GM18873 (cell line): Measurements from ENCODE around the gene SH3GL3.

ENCODE experiments used
- ATAC-seq: cut with Tn5 transposase; IDR thresholded peaks from one replicate; pipeline ENCODE4 v1.9.1; 2021; ENCODE audit warnings: mild to moderate bottlenecking, moderate library complexity, moderate number of reproducible peaks; ENCODE audit not compliant: unreplicated experiment, low FRiP score

SH3GL3 gene

DNA sequence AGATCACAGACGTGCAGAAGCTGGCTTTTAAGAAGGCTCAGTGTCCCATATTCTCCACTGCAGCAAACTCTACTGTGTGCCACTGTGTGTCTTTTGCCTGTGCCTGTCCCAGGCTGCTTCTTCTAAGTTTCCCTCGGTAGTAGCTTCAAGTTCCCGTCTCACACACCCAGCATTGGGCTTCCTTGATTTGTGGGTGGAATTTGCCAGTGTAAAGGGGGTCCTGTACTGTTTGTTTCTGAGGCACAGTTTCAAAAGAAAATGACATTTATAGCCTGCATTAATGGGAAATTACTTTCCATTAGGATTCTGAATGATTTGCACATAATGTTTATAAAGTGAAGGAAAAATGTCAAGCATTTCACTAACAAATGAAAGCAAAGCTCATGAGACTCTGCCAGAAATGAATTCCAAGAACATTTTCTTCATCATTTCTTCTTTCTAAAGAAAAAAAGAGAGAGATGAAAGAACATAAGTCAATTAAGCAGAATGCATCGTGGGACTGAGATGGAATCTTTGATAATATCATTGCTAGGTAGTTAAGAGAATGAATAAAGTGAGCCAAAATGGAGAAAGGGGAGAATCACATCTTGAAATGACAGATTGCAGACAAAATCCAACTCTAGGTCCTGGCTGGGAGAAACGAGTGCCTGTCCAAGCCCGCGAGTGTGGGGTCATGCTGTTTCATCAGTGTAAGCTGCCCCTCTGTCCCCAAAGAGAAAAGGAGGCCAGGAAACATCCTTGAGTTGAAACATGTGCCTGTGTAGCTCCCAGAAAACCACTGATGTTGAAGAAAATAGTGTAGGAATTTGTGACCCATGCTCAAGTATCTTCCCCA, 158.2 kb downstream of the SH3GL3 start:
- no peak for ATAC-seq

DNA sequence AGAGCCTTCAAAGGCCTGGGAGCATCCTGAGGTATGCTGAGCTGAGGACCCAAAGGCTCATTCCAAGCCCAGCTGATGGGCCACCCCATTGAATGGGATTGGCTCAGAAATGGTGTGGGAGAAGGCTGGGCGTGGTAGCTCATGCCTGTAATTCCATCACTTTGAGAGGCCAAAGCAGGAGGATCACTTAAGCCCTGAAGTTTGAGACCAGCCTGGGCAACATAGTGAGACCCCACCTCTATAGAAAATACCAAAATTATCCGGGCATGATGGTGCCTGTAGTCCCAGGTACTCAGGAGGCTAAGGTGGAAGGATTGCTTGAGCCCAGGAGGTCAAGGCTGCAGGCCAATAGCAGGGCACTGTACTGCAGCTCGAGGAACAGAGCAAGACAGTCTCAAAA, 163.0 kb downstream of the SH3GL3 start:
- ATAC-seq = no peak

DNA sequence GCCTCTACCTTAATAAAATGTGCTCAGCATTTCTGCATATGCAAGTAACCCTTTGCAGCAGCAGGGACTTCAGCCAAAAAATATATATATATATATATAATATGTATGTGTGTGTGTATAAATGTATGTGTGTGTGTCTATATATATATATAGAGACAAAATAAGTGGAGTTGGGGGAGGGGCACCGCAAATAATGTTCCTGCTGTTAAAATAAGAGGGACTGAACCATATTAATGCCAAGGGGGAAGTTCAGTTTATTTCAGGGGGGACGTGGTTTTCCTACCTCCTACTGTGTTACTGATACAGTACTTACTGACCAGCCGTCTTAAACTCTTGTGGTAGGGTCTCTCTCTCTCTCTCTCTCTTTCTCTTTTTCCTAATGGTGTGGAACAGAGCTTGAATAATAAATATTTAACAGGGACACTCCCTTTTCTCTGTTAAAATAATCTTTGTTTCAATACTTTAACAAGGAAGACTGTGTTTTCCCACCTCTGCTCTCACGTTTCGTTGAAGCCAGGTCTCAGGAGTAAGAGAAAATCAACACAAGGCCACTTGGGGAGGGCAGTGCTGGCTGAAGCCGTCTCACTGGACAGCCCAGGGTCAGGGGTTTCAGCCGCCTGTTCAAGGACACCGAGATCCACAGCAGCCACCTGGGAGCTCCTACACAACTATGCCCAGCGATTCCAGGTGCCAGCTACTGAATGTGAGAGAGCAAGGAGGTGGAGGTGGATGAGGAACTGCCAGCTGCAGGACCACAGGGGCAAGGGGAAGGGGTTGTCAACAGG, 164.0 kb downstream of the SH3GL3 start:
- no peak for ATAC-seq

DNA sequence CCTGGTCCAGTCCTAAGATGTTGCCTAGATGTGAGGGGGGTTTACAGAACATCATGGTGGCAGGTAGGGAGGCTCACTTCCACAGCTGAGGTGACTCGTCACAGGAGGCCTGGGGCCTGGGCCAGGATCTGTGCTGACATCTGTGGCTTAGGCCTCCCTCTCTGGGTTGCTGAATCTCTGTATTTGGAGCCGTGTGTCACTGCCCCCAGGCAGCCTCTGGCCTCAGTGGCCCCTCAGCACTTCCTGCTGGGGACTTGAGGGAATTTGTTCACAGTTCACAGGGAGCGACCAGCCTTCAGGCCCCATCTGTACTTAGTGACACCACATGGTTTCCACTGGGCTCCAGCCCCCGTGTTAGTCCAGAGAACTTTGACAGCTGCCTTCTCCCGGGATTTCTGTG, 165.1 kb downstream of the SH3GL3 start:
- ATAC-seq = no peak

DNA sequence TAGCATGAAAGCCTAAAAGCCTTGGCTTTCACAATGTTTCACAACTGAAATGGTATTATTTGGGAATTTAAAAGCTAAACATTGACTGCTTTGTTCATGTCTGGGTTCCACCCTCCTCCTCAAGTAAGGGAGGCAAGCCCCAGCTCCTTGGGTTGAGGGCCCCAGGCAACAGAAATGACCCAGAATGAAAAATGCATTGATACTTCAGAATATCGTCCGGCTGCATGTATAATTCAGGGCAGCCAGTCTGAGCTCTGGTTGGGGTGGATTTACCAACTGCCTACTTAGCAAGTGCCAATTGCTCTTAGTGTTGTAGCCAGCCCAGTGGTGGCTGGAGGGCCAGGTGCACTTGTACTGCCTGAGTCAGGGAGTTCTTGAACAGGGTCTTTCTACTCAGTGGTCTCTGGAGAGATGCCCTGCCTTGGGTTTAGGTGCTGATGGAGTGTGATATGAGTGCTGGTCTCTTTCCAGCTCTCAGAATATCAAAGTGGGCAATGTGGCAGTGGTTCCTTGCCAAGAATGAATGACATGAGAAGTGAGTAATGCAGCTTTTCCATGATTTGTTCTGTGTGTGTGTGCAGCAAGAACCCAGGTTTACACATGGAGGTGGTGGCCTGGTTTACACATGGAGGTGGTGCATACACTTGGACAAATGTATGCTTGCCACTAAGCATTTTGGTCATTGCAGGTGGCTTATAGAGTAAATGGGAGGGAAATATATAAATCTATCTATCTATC, 165.9 kb downstream of the SH3GL3 start:
- no peak for ATAC-seq

DNA sequence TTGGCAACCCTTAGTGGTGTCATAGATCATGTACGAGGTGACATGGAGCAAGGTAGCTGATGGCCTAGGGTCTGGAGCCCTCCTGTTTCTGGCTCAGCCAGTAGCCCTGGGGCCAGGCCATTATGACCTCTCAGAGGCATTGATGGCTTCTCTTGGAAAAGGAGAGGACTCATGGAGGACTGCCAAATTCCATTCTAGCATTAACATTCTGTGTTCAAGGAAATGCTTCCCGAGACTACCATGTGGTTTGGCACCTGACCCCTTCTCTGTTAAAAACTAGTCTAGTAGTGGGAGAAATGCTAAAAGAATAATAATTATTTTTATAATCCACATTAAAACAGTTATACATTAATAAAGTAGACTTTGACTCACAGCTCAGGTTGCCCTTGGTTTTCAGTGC, 166.6 kb downstream of the SH3GL3 start:
- ATAC-seq = no peak

DNA sequence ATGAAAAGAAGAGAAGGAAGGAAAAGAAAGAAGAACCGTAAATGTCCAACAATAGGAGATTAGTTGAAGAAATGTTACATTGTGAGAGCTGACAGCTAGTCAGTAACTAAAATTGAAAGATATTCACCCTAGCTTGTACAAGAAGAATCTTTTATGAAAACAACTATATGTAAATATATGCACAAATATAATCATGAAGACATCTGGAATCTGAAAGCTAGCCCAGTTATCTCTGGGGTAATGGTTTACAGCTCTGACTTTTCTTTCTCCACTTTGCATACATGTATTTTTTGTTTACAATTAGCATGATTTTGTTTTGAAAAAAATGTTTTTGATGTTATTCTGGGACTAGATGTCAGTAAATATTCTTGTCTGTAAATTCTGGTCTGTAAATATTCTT, 169.7 kb downstream of the SH3GL3 start:
- ATAC-seq = no peak

DNA sequence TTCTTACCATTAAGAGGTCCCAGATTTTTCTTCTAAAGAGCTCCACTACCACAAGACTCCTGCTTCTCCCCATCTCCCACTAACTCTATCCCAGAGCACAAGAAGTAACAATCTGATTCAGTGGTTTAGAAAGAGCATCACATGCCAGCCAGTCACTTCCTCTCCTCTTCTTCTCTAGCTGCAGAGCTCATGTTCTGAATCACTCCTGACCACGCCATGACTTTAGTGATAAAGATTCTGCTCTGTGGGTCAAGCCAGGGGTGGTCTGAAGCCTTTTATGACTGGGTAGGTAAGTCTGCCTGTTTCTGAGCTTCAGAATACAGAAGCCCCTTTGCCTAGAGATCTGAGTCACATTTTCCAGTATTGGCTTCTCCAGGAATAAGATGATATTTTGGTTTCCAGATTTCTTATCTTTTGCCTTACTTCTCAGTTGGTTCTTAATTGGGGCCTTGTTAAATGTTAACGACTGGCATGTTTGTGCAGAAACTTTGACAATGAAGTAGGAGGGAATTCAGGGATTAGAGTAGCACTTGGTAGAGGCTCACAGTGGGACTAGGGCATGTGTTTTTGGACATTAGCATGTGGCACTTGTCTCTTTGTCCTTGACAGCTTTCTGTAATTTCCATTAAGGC, 179.1 kb downstream of the SH3GL3 start:
- ATAC-seq = no peak

DNA sequence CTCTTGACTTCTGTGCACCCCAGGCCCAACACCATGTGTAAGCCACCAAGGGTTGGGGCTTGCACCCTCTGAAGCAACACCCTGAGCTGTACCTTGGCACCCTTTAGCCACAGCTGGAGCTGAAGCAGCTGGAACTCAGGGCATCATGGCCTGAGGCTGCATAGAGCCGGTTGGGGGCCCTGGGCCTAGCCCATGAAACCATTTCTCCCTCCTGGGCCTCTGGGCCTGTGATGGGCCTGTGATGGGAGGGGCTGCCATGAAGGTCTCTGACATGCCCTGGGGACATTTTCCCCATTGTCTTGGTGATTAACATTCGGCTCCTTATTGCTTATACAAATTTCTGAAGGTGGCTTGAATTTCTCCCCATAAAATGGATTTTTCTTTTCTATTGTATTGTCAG, 184.4 kb downstream of the SH3GL3 start:
- ATAC-seq = no peak

DNA sequence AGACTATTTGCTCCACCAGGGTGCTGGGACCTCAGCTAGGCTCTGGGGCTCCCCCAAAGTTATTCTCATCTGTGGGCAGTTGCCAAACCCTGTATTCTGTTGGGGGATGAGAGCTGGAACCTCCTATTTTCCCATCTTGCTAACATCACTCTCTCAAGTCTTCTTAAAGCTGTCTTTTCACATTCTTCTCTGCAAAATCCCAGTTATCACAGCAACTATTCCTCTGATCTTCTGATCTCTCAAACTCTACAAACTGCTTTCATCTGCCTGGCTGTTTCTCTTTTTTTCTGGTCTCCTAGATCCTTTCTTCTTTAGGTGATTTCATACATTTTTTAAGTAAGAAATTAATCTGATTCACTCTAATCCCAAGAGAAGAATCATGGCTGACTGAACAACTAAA, 196.1 kb downstream of the SH3GL3 start:
- ATAC-seq = no peak

DNA sequence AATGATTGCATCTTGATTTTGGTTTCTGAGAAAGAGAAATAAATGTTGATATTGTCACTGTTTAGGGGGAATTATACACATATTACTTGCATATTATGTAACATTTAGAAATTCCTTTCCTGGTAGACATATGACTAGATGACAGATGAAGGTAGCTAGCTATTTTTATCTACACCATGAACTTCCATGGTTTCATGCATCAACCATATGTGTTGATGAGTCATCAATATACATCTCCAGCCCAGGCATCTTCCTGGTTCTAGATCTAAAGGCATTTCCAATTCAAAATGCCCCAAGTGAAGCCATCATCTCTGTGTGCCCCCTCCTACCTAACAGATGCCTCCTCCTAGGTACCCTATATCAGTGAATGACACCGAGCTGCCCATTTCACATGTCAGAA, 197.3 kb downstream of the SH3GL3 start:
- ATAC-seq = no peak

DNA sequence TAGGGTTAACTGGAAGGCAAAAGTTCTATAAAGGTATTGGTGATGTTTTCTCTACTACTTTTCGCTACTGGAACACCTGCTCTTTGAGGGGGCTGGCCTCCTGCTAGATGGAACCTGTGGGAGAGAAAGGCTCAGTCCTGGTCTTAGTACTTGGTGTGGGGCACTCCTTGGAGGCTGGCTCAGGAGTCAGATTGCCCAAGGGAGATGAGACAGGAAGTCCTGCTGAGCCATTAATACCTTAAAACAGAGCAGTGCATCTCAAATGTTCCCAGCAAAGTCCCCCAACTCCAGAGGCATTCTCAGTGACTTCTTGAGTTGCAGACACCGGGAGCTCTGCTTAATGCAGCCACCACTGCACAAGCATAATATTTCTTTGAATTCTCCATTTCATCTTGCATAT, 203.7 kb downstream of the SH3GL3 start:
- no peak for ATAC-seq

DNA sequence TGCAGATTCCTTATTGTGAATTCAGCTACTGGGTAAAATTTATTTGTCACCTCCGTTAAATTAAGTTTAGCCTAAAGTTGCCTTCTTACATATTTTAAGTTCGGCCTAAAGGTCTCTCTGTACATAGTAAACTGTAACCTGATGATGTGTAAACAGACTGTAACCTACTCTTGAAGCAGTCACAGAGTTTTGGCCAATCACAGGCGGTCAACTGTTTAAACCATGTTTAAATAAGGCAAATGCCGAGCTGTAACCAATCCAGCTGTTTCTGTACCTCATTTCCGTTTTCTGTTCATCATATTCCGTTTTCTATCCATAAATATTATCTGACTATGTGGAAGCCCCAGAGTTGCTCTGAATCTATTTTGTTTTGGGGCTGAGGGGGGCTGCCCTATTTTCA, 204.4 kb downstream of the SH3GL3 start:
- ATAC-seq = no peak

DNA sequence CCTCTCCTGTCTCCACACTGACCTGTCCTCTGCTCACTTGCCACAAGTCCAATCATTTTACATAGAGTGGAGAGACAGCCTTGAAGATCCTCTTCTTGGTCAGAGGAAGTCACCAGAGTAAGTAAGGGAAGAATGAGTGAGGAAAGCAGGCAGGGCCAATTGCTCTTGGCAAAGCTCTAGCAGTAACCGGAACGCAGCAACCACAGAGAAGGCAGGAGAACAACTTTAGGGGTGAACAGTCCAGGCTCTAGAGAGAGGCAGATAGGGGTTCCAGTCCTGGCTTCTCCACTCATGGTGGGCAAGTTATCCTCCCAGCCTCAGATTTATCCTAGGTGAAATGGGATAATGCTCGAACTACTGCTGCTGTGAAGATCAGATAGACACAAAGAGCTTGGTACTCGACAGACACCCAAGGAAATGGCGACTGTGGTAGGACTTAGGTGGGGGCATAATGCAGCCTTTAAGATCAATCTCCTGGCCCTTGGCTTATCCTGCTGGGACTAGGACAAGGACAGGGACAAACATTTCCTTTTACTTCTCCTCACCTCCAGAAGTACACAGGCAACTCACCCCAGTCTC, 205.6 kb downstream of the SH3GL3 start:
- ATAC-seq = no peak

DNA sequence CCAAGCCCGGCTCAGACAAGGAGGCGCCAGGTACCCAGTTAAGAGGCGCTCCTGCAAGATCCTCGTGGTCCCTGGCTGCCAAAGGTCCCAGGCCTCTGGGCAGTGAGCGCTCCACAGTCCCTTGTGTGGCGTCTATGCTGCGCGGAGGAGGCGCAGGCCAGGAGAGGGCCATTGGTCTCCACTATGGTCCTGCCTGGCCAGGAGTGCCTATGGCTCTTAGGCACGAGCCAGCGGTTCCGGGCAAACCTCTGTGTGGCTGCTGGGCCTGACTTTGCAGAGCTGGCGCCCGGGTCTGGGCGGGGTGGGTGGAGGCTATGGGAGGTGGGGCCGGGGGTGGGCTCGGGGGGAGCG, 206.1 kb downstream of the SH3GL3 start:
- no peak for ATAC-seq

DNA sequence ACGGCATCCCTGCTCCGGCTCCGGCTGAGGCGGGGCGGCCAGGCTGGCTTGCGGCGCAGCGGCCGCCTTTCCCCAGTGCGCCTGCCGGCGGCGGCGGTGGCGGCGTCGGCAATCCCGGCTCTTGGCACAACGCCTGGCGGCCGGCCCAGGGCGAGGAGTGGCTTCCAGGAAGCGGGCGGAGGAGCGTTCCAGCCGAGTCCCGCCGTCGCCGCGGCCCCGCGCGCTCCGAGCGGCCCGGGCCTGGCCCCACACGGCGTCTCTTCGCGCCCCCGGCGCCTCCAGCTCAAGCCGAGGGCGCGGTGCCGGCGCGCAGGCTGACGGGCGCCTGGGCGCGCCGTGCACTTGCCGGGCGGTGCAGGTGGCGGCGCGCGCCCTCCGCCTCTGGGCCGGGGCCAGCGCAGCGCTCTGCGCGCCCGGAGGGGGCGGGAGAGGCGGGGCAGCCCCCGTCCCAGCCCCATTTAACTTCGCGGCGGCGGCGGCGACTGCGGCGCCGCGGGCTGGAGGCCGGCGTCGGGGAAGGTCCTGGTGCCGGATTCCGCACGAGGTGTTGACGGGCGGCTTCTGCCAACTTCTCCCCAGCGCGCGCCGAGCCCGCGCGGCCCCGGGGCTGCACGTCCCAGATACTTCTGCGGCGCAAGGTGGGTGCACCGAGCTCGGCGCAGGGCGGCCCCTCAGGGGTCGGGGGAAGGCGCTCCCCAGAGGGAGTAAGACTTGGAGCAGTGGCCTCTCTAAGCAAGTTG, 206.7 kb downstream of the SH3GL3 start, which contains the start of gene ADAMTSL3:
Gene ADAMTSL3, plus strand, starts transcription at position 485 of the 740 bp plus-strand sequence. CDS start 1,639 bp downstream, outside the sequence.
- no peak for ATAC-seq

DNA sequence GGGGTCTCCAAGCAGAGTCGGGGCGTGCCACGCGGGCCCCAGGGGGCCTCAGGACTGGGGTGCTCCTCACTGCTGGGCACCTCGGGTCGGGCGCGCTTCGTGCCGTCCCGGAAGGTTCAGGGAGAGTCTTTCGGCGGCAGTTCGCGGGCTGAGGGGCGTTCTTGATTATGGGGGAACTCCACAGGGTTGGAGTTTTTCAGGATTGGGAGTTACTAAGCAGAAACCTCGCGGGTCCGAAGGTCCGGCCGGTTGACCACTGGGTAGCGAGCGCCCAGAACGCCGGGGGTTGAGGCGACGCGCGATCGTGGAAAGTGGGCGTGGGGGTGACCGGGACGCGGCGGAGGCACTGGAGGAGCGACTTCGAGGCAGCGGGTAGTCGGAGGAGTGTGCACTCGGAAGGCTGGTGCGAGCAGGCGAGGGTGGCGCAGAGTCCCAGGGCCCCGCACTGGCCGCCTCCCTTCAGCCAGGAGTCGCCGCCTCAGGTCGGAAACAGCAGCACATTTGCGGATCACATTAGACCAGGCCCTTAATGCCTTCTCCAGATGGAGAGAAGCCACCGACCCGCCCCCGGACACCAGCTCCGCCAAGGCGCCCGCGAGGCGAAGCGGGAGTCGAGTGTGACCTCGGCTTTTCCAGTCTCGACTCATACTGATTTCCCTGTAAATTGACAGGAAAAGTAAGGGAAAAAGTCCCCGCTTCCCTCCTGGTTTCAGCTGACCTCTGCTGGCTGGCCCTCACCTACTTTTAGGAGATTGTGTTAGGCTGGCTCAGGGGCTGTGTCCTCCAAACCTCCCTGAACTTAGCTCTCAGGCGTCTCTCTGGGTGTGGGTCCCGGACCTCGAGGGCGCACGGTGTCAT, 207.5 kb downstream of the SH3GL3 start:
- ATAC-seq = no peak

DNA sequence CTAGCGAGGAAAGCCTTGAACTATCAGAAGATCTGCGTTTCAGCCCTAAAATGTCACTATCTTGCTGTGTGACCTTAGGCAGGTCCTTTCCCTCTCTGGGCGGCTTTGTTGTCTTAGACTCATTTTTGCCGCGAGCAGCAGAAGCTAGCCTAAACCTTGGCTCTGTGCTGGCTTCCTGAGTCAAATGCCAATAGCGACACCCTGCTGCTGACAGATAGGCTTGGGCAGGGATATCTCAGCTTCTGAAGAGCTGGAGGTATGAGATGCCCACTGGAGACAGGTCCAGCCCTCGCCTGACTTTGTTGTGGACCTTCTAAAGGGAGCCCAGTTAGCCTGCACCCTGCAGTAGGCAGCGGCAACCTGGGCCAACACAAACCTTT, 208.1 kb downstream of the SH3GL3 start:
- no peak for ATAC-seq

DNA sequence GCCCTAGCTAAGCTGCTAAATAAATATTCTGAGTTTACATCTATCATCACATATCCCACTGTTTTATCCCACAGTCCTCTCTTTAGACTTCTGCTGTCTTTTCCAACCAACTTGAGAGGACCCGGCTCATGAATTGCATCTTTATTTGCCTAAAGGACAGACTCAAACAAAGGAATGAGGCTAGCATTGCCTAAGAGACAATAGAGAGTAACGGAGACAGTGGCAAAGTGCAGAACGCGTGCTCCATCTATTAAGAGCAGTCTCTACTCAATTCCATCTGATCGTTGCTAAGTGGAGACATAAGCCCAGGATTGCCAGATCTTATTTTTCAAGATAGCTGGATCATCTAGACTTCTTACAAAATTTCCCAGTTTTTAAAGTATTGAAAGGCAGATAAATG, 209.1 kb downstream of the SH3GL3 start:
- ATAC-seq = no peak
